ENCODE results near the gene C1QTNF5. TPM values are rescaled to one million over a fixed set of nuclear protein-coding genes. Genes with fewer than 3 reads are reported as not detected.

C1QTNF5 gene
- total RNA-seq, 1 donor = 41.3 TPM

DNA sequence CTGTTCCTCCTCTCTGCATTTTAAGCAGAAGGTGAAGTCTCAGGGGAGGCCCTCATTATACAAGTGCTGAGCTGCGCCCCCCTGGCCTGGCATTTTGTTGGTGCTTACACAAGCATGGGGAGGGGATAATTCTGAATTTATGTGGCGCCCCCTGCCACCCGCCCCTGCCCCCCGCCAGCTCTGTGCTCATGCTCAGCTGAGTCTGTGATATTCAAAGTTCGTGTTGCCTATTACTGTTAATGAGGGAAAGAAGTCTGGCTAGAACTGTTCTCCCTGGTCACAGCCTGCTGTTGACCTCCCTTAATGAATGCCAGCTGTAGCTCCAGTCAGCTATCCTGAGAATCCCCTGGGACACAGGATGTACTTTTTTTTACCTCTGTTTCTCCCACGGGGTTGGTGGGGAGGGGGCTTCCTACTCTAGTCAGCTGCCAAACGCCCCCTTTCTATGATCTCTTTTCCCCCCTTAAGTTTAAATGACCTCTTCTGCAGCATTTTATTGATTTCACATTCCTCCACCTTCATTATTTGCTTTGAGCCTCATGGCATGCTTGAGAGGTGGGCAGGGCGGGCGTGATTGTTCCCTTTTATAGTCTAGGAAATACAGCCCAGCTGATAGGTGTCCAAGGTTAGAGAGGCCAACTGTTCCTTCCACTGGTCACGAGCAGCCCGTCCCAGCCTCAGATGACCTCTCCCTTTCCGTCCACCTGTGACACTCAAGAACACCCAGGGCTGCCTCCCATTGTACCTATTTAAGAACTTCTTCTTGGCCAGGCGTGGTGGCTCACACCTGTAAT lies 28.6 kb upstream of the C1QTNF5 start:
- H3K36me3 ChIP-seq (ENCODE audit: insufficient read depth, low read length) = no peaks in the 10 kb centered on the region
- H3K79me2 ChIP-seq (ENCODE audit: insufficient read depth, low read length) = no peaks in the 10 kb centered on the region
- H3K27me3 ChIP-seq (ENCODE audit: insufficient read depth, low read length) = no peaks in the 10 kb centered on the region
- H3K4me2 ChIP-seq (ENCODE audit: insufficient read depth, low read length) = no peak overlapping the region
- H3K4me3 ChIP-seq (ENCODE audit: insufficient read depth, low read length) = no peak overlapping the region
- H2AFZ ChIP-seq (ENCODE audit: low read length) = no peak overlapping the region
- peaks cover 46% of the 10 kb centered on the region for H3K4me1 ChIP-seq (ENCODE audit: insufficient read depth, low read length)
- H4K20me1 ChIP-seq (ENCODE audit: insufficient read depth, low read length) = no peaks in the 10 kb centered on the region
- H3K9me3 ChIP-seq (ENCODE audit: low read depth, low read length) = no peaks in the 10 kb centered on the region
- no peak overlapping the region for H3K27ac ChIP-seq (ENCODE audit: low read depth, low read length)
- TF ChIP-seq, protein P1, sequence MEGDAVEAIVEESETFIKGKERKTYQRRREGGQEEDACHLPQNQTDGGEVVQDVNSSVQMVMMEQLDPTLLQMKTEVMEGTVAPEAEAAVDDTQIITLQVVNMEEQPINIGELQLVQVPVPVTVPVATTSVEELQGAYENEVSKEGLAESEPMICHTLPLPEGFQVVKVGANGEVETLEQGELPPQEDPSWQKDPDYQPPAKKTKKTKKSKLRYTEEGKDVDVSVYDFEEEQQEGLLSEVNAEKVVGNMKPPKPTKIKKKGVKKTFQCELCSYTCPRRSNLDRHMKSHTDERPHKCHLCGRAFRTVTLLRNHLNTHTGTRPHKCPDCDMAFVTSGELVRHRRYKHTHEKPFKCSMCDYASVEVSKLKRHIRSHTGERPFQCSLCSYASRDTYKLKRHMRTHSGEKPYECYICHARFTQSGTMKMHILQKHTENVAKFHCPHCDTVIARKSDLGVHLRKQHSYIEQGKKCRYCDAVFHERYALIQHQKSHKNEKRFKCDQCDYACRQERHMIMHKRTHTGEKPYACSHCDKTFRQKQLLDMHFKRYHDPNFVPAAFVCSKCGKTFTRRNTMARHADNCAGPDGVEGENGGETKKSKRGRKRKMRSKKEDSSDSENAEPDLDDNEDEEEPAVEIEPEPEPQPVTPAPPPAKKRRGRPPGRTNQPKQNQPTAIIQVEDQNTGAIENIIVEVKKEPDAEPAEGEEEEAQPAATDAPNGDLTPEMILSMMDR (IDR thresholded peaks at IDR 0.05; ENCODE audit: extremely low read depth, low read depth, low read length) = no peak
- DNase-seq (ENCODE audit: insufficient read length, low spot score, missing footprints) = no peak

DNA sequence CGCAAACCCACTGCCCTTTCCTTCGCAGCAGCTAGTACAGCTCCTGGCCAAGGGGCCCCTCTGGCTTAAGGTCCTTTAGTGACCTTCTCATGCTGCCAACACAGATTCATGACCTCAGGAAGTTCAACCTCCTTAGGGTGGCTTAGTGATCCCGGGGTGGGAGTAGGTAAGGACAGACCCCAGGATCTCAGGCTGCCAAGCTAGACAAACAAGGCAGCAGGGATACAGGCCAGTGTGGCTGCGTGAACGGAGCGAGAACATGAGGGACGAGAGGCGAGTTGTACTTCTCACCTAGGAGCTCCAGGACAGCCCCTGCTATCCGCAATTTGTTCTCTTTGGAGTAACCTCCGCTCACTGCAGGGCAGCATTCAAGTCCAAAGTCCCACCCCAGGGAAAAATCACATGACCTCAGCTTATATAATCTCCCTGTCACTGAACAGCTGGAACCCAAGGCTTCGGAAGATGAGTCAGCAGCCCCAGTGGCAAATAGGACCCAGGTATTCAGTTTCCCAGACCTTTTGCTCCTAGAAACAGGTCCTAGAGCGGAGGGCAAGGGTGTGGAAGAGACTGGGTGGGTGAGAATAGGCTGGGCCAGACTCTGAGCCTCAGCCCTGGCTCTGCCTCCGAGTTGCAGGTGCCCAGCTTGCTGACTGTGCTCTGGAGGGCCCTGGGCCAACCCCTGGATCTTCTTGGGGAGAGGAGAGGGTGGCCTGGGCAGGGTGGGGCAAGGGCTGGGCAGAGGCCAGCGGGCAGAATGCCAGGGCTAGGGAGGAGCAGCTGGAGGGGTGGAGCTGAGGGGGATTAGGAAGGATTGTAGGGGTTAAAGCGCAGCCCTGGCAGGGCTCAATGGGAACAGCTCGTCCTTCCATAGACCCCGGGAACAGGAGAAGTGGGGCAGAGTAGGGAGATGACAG lies 27.7 kb upstream of the C1QTNF5 start:
- Histone ChIP-seq H3K27me3 (ENCODE audit: insufficient read depth, low read length) (no peaks in the 10 kb centered on the region), H3K4me3 (ENCODE audit: insufficient read depth, low read length) (no peak overlapping the region), H3K79me2 (ENCODE audit: insufficient read depth, low read length) (no peaks in the 10 kb centered on the region), H3K4me1 (ENCODE audit: insufficient read depth, low read length) (peaks cover 46% of the 10 kb centered on the region), H3K4me2 (ENCODE audit: insufficient read depth, low read length) (no peak overlapping the region), H3K9me3 (ENCODE audit: low read depth, low read length) (no peaks in the 10 kb centered on the region), H3K27ac (ENCODE audit: low read depth, low read length) (no peak overlapping the region), H4K20me1 (ENCODE audit: insufficient read depth, low read length) (no peaks in the 10 kb centered on the region), H2AFZ (ENCODE audit: low read length) (no peak overlapping the region), H3K36me3 (ENCODE audit: insufficient read depth, low read length) (no peaks in the 10 kb centered on the region)
- TF ChIP-seq, protein P1 (IDR thresholded peaks at IDR 0.05; ENCODE audit: extremely low read depth, low read depth, low read length) = no peak
- no peak for DNase-seq (ENCODE audit: insufficient read length, low spot score, missing footprints)

DNA sequence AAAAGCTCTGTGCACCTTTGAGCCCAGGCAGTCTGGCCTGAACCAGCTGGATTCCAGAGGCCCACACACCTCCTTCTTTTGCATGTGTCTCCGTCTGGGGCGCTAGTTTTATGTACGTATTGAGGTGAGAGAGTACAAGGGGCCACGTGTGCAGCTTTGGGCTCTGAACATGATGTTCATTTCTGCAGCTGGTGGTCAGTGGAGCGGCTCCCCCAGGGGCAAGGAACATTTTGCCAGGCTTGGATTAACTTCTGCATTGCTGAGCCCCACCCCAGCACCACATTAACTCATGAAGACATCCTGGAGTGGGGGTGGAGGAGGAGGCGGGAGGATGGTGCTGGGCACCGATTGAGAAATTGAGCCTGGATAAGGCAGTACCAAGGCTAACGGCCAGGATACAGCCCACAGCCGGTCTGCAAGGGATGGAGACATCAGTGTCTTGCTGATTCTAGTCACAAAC lies 27.0 kb upstream of the C1QTNF5 start:
- DNase-seq (ENCODE audit: insufficient read length, low spot score, missing footprints) = no peak
- no peaks in the 10 kb centered on the region for H3K36me3 ChIP-seq (ENCODE audit: insufficient read depth, low read length)
- H3K79me2 ChIP-seq (ENCODE audit: insufficient read depth, low read length) = no peaks in the 10 kb centered on the region
- H3K4me3 ChIP-seq (ENCODE audit: insufficient read depth, low read length) = no peak overlapping the region
- peaks cover 46% of the 10 kb centered on the region for H3K4me1 ChIP-seq (ENCODE audit: insufficient read depth, low read length)
- TF ChIP-seq, protein P1 (IDR thresholded peaks at IDR 0.05; ENCODE audit: extremely low read depth, low read depth, low read length) = no peak
- H2AFZ ChIP-seq (ENCODE audit: low read length) = no peak overlapping the region
- H3K9me3 ChIP-seq (ENCODE audit: low read depth, low read length) = no peaks in the 10 kb centered on the region
- no peak overlapping the region for H3K27ac ChIP-seq (ENCODE audit: low read depth, low read length)
- H4K20me1 ChIP-seq (ENCODE audit: insufficient read depth, low read length) = no peaks in the 10 kb centered on the region
- H3K27me3 ChIP-seq (ENCODE audit: insufficient read depth, low read length) = no peaks in the 10 kb centered on the region
- no peak overlapping the region for H3K4me2 ChIP-seq (ENCODE audit: insufficient read depth, low read length)
